Cardiac septum (tissue), 1 donor: Measurements from ENCODE around the gene NEURL1. TPM values are rescaled to one million over a fixed set of nuclear protein-coding genes. Genes with fewer than 3 reads are reported as not detected.

Experiments used
- DNase-seq: peaks from one replicate; pipeline ENCODE4 v3.0.0-alpha.2; 2020; ENCODE audit warnings: low spot score
- intact Hi-C: fragments of 100-400 bp; cut with DNase I; formaldehyde crosslinking; loops from one replicate; pipeline ENCODE4 v1.14.0; 2022
- total RNA-seq: library from RNA; stranded (reverse); fragmentation: NEBNext Ultra II Directional; extraction: Animal tissue kit (Norgen Biotek cat#: 25700); gene quantifications from one replicate; pipeline ENCODE4 v1.2.1, GENCODE V29; 2021
- donor health status: DM: no; HTN: no; CAD: no.

NEURL1 gene
- total RNA-seq, 1 donor from 2014 or later, result 0.54 TPM

DNA sequence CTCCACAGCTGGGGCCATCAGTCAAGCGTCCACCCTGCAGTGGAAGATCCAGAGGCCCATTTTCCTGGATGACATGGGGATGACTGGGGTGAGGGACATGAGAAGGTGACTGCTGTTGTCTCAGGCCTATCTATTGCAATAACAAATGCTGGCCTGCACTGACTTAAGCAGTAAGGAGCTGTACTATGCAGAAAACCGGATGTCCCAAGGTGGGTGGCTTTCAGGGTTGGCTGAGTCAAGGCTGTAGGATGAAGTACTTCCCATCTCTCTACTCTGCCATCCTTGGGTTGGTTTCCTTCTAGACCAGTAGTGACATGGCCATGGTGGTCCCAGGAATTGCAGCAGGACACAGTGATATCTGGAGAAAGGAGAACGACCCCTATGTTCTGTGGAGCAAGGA is 48.1 kb downstream of the NEURL1 start:
- DNase-seq, result peak; percentile 9
- intact Hi-C loops, result no loop called here

DNA sequence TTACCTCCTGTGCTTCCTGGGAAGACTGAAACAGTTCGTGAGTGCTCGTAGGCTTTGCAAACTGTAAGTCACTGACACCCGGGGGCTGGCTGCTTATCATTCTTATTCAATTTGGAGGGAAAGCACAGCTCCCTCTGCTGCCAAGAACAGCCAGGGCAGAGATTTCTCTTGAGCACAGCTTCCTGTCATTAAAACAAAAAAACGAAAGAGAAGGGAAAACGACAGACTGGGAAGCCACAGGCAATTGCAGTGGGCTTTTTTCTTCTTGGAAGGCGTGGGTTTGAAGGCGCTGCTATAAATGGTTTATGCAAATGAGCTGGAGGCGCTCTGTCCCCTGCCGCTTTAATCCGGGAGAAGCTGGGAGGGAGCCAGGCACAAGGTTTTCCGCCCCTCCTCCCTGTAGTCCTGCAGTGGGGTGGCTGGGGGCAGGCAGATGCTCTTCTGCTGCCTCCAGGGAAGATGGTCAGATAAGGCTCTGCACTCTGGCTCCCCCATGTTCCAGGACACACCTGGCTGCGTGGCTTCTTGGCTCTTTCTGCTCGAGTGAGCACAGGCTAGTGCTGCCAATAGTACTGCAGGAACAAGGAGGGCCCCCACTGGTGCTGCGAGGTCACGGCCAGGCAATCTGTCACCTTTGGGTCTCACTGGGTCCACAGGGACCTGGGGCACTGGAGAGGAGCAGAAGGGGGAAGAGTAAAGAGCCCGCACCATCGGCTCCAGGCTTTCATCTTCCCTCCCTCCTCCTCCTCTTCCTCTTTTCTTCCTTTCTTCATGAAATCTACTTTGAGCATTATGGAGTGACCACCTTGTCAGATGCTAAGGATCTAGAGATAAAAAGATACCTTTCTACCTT is 49.5 kb downstream of the NEURL1 start:
- intact Hi-C loops, result no loop called here
- peak; percentile 73 for DNase-seq

DNA sequence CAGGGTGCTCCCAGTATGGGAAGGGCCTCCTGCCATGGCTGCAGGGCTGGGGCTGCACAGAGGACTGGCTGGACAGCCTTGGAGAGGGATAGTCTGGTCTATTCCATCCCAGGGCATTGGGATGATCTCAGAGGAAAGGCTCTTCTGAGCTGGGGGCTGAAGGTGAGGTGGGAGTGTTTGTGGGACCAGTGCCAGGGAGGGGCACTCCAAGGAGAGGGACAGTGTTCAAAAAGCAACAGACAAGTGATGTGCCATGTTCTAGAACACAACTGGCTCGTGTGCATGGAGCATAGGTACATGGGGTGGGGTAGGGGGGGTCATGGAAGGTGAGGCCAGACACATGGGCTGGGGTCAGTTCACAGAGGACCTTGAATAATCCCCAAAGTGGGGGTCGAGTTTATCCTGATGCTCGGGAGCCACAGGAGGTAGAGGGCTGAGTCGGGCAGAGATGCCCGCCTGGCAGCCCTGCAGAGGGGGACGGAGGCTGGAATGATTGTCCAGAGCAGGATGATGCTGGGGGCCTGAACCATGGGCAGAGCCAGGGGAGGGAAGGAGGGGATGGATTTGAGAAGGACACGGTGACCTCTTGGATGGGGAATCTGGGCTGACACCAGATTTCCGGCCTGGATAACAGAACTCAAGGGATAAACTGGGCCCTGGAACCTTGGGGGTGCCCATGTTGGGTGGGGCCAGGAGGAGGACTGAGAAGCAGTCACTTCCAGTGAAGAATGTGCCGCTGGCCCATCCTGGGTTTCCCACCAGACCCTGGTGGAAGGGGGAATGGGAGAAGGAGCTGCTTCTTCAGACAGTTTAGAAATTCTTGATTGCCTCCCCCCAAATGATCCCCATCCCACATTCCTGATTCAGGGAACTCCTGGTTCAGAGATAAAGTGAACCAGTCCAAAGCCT is 50.4 kb downstream of the NEURL1 start:
- intact Hi-C loops, result no loop called here

DNA sequence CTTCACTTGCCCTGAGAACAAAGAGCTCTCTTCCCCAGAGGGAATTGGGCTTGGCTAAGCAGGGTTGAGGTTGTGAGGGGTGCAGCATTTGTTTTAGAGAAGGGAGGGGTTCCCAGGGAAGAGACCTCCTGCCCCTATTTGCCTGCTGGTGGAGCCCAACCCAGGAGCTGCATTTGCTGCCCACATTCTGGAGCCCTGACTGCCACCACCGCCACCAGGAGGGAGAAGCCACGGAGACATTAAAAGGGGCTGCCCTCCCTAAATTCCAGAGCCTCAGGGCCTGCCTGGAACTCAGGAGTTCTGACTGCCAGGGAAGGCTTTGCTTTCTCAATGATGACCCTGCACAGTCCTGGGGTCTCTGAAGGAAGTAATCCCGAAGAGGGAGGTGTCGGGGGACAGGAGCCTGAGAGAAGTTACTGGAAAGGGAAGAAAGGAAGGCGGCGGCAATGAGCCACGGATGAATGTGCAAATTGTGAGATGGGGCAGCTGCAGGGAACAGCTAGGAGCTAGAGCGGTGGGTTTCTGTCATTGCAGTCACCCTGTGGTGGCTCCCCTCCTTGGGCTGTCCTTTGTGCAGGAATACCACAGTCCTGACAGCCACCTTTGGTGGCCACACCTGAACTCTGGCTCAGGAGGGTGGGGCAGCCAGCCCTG is 51.3 kb downstream of the NEURL1 start:
- intact Hi-C loops, result no loop called here
- DNase-seq, result peak; percentile 47

More for the DNA sequence above, 50.4 kb downstream of the NEURL1 start:
- DNase-seq, result peak; percentile 49

DNA sequence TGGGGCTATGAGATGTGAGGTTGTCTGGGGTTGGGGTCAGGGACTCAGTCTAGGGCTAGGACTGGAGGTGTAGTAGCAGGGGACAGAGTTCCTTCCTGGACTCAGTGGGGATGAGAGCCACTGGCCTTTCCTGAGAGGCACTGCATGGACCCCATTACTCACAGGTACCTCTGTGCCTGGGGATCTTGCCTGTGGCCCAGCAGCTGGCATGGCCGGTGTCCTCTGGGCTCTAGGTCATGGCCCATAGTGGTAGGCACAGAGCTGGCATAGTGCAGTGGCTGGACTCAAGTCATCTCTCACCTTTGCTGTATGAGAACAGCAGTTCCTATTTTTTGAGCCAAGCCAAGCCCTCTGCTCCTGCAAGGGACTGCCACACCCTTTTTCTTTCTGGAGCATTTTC is 51.9 kb downstream of the NEURL1 start:
- intact Hi-C loops, result no loop called here
- peak; percentile 47 for DNase-seq

DNA sequence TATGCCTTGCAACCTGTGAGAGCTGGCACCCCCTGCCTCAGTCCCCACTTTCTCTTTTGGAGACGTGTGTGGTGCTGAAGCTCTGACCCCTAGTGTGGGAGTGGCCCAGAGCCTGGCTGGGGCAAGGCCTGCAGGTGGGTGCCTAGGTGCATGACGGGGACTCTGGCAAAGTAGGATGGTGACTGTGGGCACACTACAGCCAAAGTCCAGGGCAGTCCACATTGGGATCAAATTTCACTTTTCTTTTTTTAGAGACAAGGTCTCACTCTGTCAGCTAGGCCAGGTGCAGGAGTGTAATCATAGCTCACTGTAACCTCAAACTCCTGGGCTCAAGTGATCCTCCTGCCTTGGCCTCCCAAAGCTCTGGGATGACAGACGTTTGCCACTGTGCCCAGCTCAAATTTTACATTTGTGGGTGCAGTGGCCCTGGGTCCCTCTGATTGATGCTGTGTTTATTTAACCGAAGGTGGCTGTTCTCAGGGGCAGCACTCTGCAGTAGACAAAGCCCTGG is 52.3 kb downstream of the NEURL1 start:
- intact Hi-C loops, result no loop called here
- peak; percentile 44 for DNase-seq

DNA sequence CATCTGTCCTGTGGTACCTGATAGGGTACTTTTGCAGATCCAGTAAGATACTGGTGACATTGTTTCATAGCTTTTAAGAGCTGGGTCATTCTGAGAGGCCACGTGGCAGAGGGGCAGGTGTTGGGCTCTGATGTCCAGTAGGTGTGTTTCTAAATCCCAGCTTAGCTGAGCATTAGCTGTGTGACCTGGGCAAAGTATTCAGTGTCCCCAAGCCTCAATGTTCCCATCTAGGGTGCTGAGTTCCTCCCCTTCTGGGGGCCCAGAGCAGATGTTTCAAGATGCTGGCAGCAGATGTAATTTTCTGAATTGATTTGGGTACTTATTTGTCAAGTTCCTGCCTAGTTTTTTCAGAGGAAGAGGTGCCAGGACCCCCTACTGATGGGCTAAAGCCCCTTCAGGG is 52.9 kb downstream of the NEURL1 start:
- intact Hi-C loops, result no loop called here
- peak; percentile 33 for DNase-seq

DNA sequence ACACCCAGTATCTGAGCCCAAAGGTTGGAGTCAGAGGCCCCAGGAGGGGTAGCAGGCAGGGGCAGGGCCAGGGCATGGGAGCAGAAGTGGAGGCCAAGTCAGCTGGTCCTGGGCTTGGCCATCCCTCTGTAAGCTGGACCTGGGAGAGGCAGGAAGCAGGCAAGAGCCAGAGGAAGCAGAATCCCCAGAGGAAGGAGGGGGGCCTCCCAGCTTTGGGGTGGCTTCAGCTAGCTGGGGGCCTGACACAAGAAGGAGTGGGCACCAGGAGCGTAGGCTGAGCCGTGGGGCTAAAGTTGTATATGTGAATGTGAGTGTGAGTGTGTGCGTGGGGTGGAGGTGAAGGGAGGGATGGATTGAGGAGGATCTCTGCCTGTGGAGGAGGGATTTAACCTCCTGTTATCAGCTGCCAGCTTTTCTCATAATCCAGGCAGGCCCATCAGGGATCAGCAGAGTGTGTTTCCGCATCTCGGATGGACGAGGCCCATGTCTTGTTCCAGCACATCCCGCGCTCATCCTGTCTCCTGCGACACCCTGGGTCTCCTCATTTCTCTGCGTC is 54.0 kb downstream of the NEURL1 start:
- intact Hi-C loops, result no loop called here

DNA sequence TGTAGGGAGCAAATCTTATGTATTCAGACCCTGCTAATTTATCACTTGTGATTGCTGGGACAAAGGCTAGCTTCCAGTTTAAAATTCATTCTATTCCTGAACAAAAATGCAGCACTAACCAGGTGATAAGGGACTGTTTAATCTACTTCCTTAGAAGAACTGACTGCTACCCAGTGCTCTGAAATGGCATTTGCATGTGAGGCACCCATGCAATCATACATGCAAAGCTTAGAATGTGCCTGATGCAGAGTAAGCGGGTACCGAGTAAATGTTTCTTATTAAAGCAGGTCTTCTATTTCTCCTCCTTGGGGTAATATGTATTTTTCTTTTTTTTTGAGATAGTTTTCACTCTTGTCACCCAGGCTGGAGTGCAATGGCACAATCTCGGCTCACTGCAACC is 54.5 kb downstream of the NEURL1 start:
- DNase-seq, result peak; percentile 5
- intact Hi-C loops, result no loop called here

More for the DNA sequence above, 54.0 kb downstream of the NEURL1 start:
- peak; percentile 73 for DNase-seq

DNA sequence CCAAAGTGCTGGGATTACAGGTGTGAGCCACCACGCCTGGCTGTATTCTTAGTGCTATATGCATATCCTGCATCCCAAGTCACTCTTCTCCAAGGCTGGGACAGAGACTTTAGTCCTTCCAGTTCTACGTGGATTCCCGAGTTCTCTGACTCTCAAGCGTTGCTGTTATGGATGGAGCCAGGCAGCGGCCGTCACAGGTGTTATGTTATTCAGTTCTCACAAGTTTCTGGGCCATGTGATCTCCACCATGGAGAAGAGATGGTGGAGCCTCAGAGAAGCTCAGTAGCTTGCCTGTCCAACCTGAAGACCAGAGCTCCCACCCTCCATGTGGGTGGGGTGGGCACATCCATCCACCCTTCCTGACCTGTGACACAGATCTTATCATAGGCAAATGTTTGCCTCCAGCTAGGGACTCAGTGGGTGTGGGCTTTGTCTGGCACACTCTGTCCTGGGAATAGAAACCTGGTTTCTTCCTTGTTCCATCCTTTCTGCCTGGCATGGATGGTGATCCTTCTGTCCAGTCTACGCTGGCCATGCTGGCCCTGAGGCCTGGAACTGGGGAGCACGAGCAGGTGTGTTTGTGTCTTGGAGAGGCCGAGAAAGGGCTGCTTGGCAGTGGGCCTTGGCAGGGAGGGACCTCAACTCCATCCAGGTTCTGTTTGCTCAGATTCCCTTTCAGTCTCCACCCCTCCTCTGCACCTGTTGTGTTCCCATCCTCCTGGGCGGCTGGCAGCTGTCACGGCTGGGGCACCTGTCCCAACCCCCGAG is 55.3 kb downstream of the NEURL1 start:
- DNase-seq, result peak; percentile 68
- intact Hi-C loops, result no loop called here

DNA sequence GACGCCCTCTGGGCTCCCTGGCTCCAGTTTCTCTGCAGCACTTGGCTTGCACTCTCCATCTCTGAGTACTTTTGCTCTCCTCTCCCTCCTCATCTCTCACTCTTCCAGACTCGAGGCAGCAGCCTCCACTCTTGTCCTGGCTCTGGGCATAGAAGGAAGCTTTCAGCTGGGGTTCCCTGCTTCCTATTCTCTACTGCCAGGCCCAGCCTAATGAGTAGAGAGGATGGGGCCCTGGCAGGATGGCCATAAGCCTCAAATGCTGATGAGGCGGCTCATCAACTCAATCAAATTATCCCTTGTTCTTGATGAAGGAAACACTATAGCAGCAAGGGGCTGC is 55.8 kb downstream of the NEURL1 start:
- intact Hi-C loops, result no loop called here
- DNase-seq, result no peak

DNA sequence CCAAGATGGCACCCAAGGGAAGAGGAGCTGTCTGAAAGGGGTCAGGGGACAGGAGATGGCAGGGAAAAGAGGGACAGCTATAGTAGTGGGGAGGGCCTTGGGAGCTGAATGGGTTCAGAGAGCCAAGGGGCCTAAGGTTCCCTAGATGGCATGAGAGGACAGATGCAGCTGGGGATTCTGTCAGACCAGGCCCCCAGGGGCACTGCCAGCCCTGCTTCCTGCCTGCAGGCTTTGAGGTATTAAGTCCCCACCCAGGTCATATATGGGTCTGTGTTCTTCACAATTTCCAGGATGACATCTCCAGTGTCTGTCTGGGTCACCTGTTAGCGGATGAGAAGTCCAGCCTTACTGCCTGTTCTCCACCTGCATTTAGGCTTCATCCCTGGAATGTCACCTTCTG is 56.7 kb downstream of the NEURL1 start:
- no peak for DNase-seq
- intact Hi-C loops, result no loop called here

DNA sequence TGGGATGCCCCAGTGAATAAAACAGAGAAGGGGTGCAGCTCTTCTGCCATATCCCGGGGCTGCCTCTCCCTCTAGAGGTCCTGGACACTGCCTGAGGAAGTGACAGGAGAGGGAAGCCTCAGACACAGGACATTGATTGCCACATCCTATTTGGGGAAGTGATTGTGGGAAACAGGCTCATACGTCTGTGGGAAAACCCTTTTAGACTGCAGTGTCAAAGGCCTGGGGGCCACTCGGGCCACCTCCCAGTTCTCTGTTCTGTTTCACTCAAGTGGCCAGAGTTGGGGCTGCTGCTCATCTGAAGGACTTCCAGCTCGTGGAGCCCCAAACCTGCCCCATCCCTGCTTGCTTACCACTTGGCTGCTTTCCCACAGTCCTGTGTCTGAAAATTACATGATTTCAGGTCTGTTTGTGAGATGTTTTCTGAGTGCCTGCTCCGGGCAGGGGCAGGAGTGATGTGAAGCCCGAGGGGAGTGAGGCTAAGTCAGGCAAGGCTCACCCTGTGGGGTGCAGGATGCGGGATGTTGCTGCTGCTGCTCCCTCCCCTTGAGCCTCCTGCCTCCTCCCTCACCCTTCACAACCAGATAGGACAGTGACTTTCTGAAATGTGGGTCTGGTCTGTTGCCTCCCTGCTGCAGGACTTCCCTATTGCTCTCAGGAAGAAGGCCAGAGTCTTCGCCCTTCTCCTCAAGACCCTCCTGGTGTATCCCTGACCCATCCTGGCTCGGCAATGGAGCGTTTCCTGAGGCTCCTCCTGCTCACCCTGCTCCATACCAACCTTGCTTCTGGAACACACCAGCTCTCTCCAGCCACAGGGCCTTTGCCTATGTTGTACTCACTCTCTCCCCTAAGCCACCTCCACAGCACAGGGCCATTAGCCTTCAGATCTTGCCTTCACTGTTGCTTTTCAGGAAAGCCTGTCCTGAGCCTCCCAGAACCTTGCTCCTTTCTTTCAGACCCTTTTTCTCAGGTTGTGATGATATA is 58.4 kb downstream of the NEURL1 start:
- intact Hi-C loops, result no loop called here
- no peak for DNase-seq

DNA sequence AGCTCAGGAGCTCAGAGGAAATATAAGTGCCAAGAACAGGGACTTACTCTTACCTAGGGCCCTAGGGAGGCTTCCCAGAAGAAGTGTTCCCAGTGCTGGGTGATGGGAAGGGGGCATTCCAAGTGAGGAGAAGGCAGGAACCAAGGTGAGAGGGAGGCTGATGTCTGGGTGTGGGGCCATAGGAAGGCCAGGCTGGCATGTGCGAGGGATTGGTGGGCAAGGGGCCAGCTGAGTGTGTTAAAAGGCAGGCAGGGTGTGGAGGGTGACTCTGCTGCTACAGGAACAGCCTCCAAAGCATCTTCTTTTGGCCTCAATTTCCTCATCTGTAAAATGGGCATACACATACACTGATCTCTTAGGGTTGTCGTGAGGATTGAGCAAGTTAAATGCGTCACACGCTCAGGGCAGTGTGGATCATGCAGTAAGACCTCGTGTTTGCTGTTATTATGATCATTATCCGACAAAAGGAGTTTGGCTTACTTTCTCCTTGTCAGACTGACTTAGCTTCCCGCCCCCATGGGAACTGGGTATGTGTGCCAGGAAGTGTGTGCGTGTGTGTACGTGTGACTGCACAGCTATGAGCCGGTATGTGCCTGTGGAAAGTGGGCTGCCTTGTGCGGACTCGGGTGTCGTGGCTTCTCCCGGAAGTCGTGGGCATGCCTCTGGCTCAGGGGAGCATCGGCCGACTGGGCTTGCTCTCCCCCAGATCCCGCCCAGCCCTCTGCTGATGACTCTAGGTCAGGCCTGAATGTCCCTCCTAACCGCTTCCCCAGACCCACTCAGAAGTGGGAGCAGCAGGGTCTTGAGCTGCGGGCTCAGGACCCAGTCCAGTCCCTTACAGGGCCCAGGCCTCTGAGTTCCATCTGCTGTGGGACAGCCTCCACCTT is 59.6 kb downstream of the NEURL1 start:
- no peak for DNase-seq
- intact Hi-C loops, result no loop called here

DNA sequence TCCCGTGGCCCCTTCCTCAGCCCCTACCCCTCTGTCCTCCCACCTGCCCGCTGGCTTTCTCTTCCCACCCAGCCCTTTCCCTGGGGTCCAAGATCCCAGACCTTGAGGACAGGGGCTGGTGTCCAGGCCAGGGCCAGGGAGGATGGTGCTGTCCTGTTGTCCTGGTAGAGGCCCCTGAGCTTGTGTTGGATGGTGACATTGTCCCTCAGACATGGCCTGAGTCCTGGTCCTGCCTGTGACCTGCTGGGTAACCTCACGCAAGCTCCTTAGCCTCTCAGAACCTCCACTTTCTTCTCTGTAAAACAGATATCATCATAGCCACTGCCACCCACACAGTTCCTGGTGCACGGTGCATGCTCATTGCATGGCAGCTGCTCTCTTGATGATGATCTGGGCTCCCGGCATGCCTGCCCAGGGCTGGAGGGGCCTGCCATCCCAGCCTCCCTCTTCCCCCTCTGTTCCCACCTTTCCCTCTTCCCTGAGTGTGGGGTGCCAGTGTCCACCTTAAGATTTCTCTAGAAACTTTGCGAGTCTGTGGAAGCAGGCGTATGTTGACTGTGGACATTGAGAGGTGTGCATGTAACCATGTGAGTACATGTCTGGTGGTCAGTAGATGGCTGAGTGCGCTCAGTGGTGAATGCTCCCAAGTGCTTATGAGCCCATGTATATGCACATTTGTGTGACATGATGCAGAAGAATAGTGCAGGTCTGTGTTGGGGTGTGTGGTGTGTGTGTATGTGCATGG is 60.4 kb downstream of the NEURL1 start:
- no peak for DNase-seq
- intact Hi-C loops, result no loop called here
